Adrenal gland (tissue), 12 donors: ENCODE measurements around the gene TNFRSF12A. TPM values are rescaled to one million over a fixed set of nuclear protein-coding genes. Genes with fewer than 3 reads are reported as not detected.
A peak's percentile ranks its signal among the peaks of the same experiment; 100 is the strongest.

Experiments
- DNase-seq, 7 donors: peaks; one replicate each; pipeline ENCODE4 v3.0.0-alpha.2; 2019 to 2020
- H3K27ac ChIP-seq, 5 donors: fragments of 200-600 bp; sonication (generic) in 4 of 5; 1 replicate in 3 of 5; 2 replicates in 2 of 5; pipeline versions ENCODE4 v1.5.1 to v1.8.0; 2016 to 2020; ENCODE audit warnings: mild to moderate bottlenecking in 1 of 5
- H3K27me3 ChIP-seq: fragments of 200-600 bp; 2 replicates; pipeline ENCODE4 v1.8.0; 2021
- H3K36me3 ChIP-seq, 2 donors: fragments of 200-600 bp; replicated peaks in 1 of 2; 1 replicate in 1 of 2; 2 replicates in 1 of 2; pipeline versions ENCODE4 v1.5.1 to v1.8.0; 2018 to 2022
- H3K4me1 ChIP-seq, 2 donors: fragments of 200-600 bp; replicated peaks in 1 of 2; 1 replicate in 1 of 2; 2 replicates in 1 of 2; pipeline versions ENCODE4 v1.5.1 to v1.8.0; 2018 to 2021
- H3K4me3 ChIP-seq, 4 donors: fragments of 200-600 bp; sonication (generic) in 3 of 4; one replicate each; pipeline ENCODE4 v1.5.1; 2016 to 2018
- H3K9me3 ChIP-seq, 3 donors: fragments of 200-600 bp; sonication (generic) in 1 of 3; replicated peaks in 1 of 3; 1 replicate in 2 of 3; 2 replicates in 1 of 3; pipeline versions ENCODE4 v1.5.1 to v1.8.0; 2016 to 2021
- CTCF ChIP-seq, 6 experiments: fragments of 450-650 bp in 4 of 6; fragments of 200-600 bp in 2 of 6; sonication (generic) in 1 of 6; IDR thresholded peaks; 1 replicate in 5 of 6; 2 replicates in 1 of 6; pipeline versions ENCODE4 v1.5.1 to v1.8.0; 2016 to 2021; ENCODE audit warnings: antibody characterized with exemption in 6 of 6, mild to moderate bottlenecking in 2 of 6, moderate library complexity in 1 of 6
- POLR2A ChIP-seq, 2 donors: fragments of 450-650 bp; IDR thresholded peaks; one replicate each; pipeline ENCODE4 v1.6.1; 2017; ENCODE audit warnings: antibody characterized with exemption in 2 of 2, mild to moderate bottlenecking in 2 of 2, moderate library complexity in 1 of 2
- WGBS, 4 donors: extraction: QIAGEN DNeasy Blood & Tissue Kit in 2 of 4; methylation state at CpG; one replicate each; pipeline versions ENCODE4 v1.1.5 to v1.1.7; 2013 to 2017; 5-methylcytosine and 5-hydroxymethylcytosine counted together
- intact Hi-C, 2 donors: fragments of 100-400 bp; cut with DNase I; formaldehyde crosslinking; loops; one replicate each; pipeline versions ENCODE4 v1.14.1 to v1.15.0; 2022 to 2023
- polyA plus RNA-seq, 3 donors: library from polyadenylated mRNA; stranded (reverse); fragments of 200-250 nt in 2 of 3; fragments of 350-450 nt in 1 of 3; fragmentation: Illumina TruSeq in 1 of 3; extraction: RNeasy Lipid Tissue Mini Kit (QIAGEN cat#74804) in 1 of 3; gene quantifications; one replicate each; pipeline ENCODE4 v1.2.3, GENCODE V29; 2013 to 2014
- total RNA-seq, 9 donors: library from RNA; depleted of rRNA in 4 of 9; stranded (reverse); fragments of >200 nt in 4 of 9; fragments of 120-200 nt in 1 of 9; fragmentation: NEBNext Ultra II Directional in 1 of 9; extraction: Animal tissue kit (Norgen Biotek cat#: 25700) in 1 of 9; gene quantifications; one replicate each; pipeline versions ENCODE4 v1.1.0 to v1.2.4, GENCODE V29; 2013 to 2023
- donor health status: healthy with polysubstance abuse.
- donor health status: Bipolar disorder and iron deficiency.
- donor health status: DM: yes; HTN: yes; CAD: no.
- donor health status: DM: no; HTN: no; CAD: no.
- donor health status: DM: no; HTN: no; CAD: no.
- donor health status: DM: yes; HTN: yes; CAD: no.

The TNFRSF12A gene
- total and polyA plus RNA-seq, 12 donors: 8.8 to 175 (median 42.6) TPM

GRCh38 chr16:3022208-3022683 is 2.1 kb downstream of the TNFRSF12A start:
- DNase-seq: peak; percentile 89 to 97 (median 95)
- Histone ChIP-seq H3K36me3 (peaks cover 0 to 13% of the 10 kb centered on the region in 2 donors), H3K4me3 (peak overlapping the region in 1 of 4 donors; percentile 90), H3K27me3 (peaks cover 10% of the 10 kb centered on the region), H3K27ac (peak overlapping the region; percentile 88 to 99 (median 97)), H3K9me3 (no peaks in the 10 kb centered on the region), H3K4me1 (peaks cover 29 to 53% of the 10 kb centered on the region in 2 donors)
- 0 to 22% (median 11%) methylated on average over 5 to 8 of the region's 8 CpGs for WGBS, 4 donors
- peak in 1 of 2 donors; percentile 72 for TF ChIP-seq POLR2A (IDR thresholded peaks at IDR 0.05)
- TF ChIP-seq CTCF (IDR thresholded peaks at IDR 0.05): no peak
- intact Hi-C loops: no loop called here

- intact Hi-C loops: no loop called here
- Histone ChIP-seq H3K36me3 (peaks cover 0 to 16% of the 10 kb centered on the region in 2 donors), H3K4me3 (peak overlapping the region in 2 of 4 donors; percentile 60 to 80), H3K27me3 (peaks cover 10% of the 10 kb centered on the region), H3K4me1 (peaks cover 29 to 53% of the 10 kb centered on the region in 2 donors), H3K9me3 (no peaks in the 10 kb centered on the region), H3K27ac (peak overlapping the region; percentile 88 to 99 (median 97))
- WGBS, 4 donors: 22 to 44% (median 32%) methylated on average over 5 to 8 of the region's 8 CpGs
- TF ChIP-seq CTCF (IDR thresholded peaks at IDR 0.05) (no peak), POLR2A (IDR thresholded peaks at IDR 0.05) (no peak)
- peak in 2 of 7 donors; percentile 50 to 71 for DNase-seq
These were observed 2.7 kb downstream of the TNFRSF12A start for GRCh38 chr16:3022684-3023414.

- WGBS, 4 donors: 19 to 43% (median 33%) methylated on average over 5 to 6 of the region's 6 CpGs
- TF ChIP-seq POLR2A (IDR thresholded peaks at IDR 0.05) (no peak), CTCF (IDR thresholded peaks at IDR 0.05) (no peak)
- intact Hi-C loops: no loop called here
- peak overlapping the region in 3 of 4 donors; percentile 60 to 96 (median 80) for H3K4me3 ChIP-seq
- no peaks in the 10 kb centered on the region for H3K9me3 ChIP-seq
- H3K36me3 ChIP-seq: peaks cover 0 to 16% of the 10 kb centered on the region in 2 donors
- peak overlapping the region; percentile 88 to 99 (median 97) for H3K27ac ChIP-seq
- peaks cover 29 to 54% of the 10 kb centered on the region in 2 donors for H3K4me1 ChIP-seq
- H3K27me3 ChIP-seq: peaks cover 5% of the 10 kb centered on the region
- peak in 6 of 7 donors; percentile 44 to 77 (median 66) for DNase-seq
These were observed 3.2 kb downstream of the TNFRSF12A start for GRCh38 chr16:3023415-3023668.

- Histone ChIP-seq H3K27ac (peak within 1 kb of the TSS; percentile 88 to 99 (median 97)), H3K36me3 (peaks cover 0 to 16% of the 10 kb centered on the region in 2 donors), H3K9me3 (no peaks in the 10 kb centered on the region), H3K4me3 (peak within 1 kb of the TSS; percentile 56 to 96 (median 70)), H3K27me3 (no peaks in the 10 kb centered on the region), H3K4me1 (peaks cover 29 to 58% of the 10 kb centered on the region in 2 donors)
- DNase-seq: peak; percentile 96 to 99 (median 98)
- TF ChIP-seq CTCF (IDR thresholded peaks at IDR 0.05) (peak in 2 of 6 experiments; percentile 6 to 16), POLR2A (IDR thresholded peaks at IDR 0.05) (peak; percentile 71 to 81)
- intact Hi-C loops: no loop called here
- WGBS, 4 donors: 0% methylated on average over 14 to 69 of the region's 69 CpGs
These were observed 3.7 kb downstream of the TNFRSF12A start, which contains the start of the genes HCFC1R1 and THOC6 for GRCh38 chr16:3023669-3024478. TSS of gene HCFC1R1 (minus strand) at chr16:3023942. CDS start at chr16:3023941, 1 bp downstream. TSS of gene THOC6 (plus strand) at chr16:3024035. CDS start at chr16:3024327, 292 bp downstream.
